KMS-11 (cell line): ENCODE data around the gene FAM13A.

Source experiments
- H2AFZ ChIP-seq: fragments of 200-600 bp; sonication (generic); 2 replicates; pipeline ENCODE4 v1.6.1; 2016; ENCODE audit warnings: antibody characterized with exemption, mixed run types, low read depth
- H3K27ac ChIP-seq: fragments of 200-600 bp; sonication (generic); 2 replicates; pipeline ENCODE4 v1.6.1; 2016; ENCODE audit warnings: mild to moderate bottlenecking, mixed run types
- H3K27me3 ChIP-seq: fragments of 200-600 bp; sonication (generic); 2 replicates; pipeline ENCODE4 v1.6.1; 2017; ENCODE audit warnings: mild to moderate bottlenecking, low read depth, mixed run types, moderate library complexity; ENCODE audit not compliant: insufficient read depth
- H3K36me3 ChIP-seq: fragments of 200-600 bp; sonication (generic); 2 replicates; pipeline ENCODE4 v1.6.1; 2017; ENCODE audit warnings: mild to moderate bottlenecking, mixed run types; ENCODE audit not compliant: insufficient read depth
- H3K4me1 ChIP-seq: fragments of 200-600 bp; sonication (generic); 2 replicates; pipeline ENCODE4 v1.6.1; 2016; ENCODE audit warnings: mild to moderate bottlenecking, low read depth, mixed run types; ENCODE audit not compliant: poor library complexity, severe bottlenecking
- H3K4me2 ChIP-seq: fragments of 200-600 bp; sonication (generic); 2 replicates; pipeline ENCODE4 v1.7.0; 2016; ENCODE audit warnings: mild to moderate bottlenecking, mixed run types
- H3K4me3 ChIP-seq: fragments of 200-600 bp; sonication (generic); IDR thresholded peaks from 2 replicates; pipeline ENCODE4 v1.6.1; 2017; ENCODE audit warnings: low read depth, low read length, mixed read lengths; ENCODE audit not compliant: insufficient read depth
- H3K79me2 ChIP-seq: fragments of 200-600 bp; sonication (generic); 2 replicates; pipeline ENCODE4 v1.6.1; 2016; ENCODE audit warnings: low read depth, mixed run types; ENCODE audit not compliant: insufficient read depth
- H3K9ac ChIP-seq: fragments of 200-600 bp; sonication (generic); 2 replicates; pipeline ENCODE4 v1.6.1; 2016; ENCODE audit warnings: mild to moderate bottlenecking, mixed run types
- H4K20me1 ChIP-seq: fragments of 200-600 bp; sonication (generic); 2 replicates; pipeline ENCODE4 v1.6.1; 2016; ENCODE audit warnings: mild to moderate bottlenecking, mixed run types; ENCODE audit not compliant: insufficient read depth
- CTCF ChIP-seq: fragments of 200-600 bp; sonication (generic); conservative IDR thresholded peaks from 2 replicates; pipeline ENCODE4 v1.6.1; 2017; ENCODE audit warnings: low read depth, mild to moderate bottlenecking, antibody characterized with exemption, low read length, moderate library complexity, mixed read lengths

FAM13A gene

GRCh38 chr4:88729146-88729760 lies 327.7 kb downstream of the FAM13A start:
- no peak overlapping the region for H2AFZ ChIP-seq
- no peaks in the 10 kb centered on the region for H3K27me3 ChIP-seq
- TF ChIP-seq CTCF, result no peak

GRCh38 chr4:88728146-88728545 lies 328.8 kb downstream of the FAM13A start:
- Histone ChIP-seq H3K9ac (no peak overlapping the region), H3K79me2 (no peaks in the 10 kb centered on the region), H3K4me3 (no peak overlapping the region), H3K4me1 (no peaks in the 10 kb centered on the region), H2AFZ (no peak overlapping the region), H3K4me2 (no peak overlapping the region), H3K27me3 (no peaks in the 10 kb centered on the region), H4K20me1 (no peaks in the 10 kb centered on the region), H3K27ac (no peak overlapping the region), H3K36me3 (no peaks in the 10 kb centered on the region)
- TF ChIP-seq CTCF, result no peak

More at GRCh38 chr4:88729146-88729760, 327.7 kb downstream of the FAM13A start:
- Histone ChIP-seq H4K20me1 (no peaks in the 10 kb centered on the region), H3K79me2 (no peaks in the 10 kb centered on the region), H3K4me3 (no peak overlapping the region), H3K27ac (no peak overlapping the region), H3K4me1 (no peaks in the 10 kb centered on the region), H3K36me3 (no peaks in the 10 kb centered on the region), H3K4me2 (no peak overlapping the region), H3K9ac (no peak overlapping the region)

GRCh38 chr4:88725986-88726385 lies 331.0 kb downstream of the FAM13A start:
- no peak overlapping the region for H3K4me2 ChIP-seq
- H3K4me3 ChIP-seq, result no peak overlapping the region
- H3K27ac ChIP-seq, result no peak overlapping the region
- no peak overlapping the region for H3K9ac ChIP-seq
- TF ChIP-seq CTCF, result no peak
- H2AFZ ChIP-seq, result no peak overlapping the region
- H3K4me1 ChIP-seq, result no peaks in the 10 kb centered on the region
- H3K36me3 ChIP-seq, result no peaks in the 10 kb centered on the region
- H4K20me1 ChIP-seq, result no peaks in the 10 kb centered on the region
- H3K27me3 ChIP-seq, result no peaks in the 10 kb centered on the region
- H3K79me2 ChIP-seq, result no peaks in the 10 kb centered on the region

GRCh38 chr4:88725143-88725542 lies 331.8 kb downstream of the FAM13A start:
- Histone ChIP-seq H3K4me3 (no peak overlapping the region), H3K4me2 (no peak overlapping the region), H3K36me3 (no peaks in the 10 kb centered on the region), H3K27ac (no peak overlapping the region), H3K9ac (no peak overlapping the region), H2AFZ (no peak overlapping the region), H4K20me1 (no peaks in the 10 kb centered on the region), H3K4me1 (no peaks in the 10 kb centered on the region), H3K79me2 (no peaks in the 10 kb centered on the region), H3K27me3 (no peaks in the 10 kb centered on the region)
- no peak for TF ChIP-seq CTCF
